ENCODE data around the gene USP47.

The USP47 gene

GRCh38 chr11:11841723-11842420, at the start of gene USP47:
USP47 (plus strand) TSS chr11:11841972; CDS start chr11:11842186, 214 bp downstream.
- TF ChIP-seq CTCF (IDR thresholded peaks at IDR 0.05; ENCODE audit: borderline replicate concordance, extremely low read depth, low read length, poor library complexity, severe bottlenecking) = no peak
- TF ChIP-seq EZH2 (IDR thresholded peaks at IDR 0.05; ENCODE audit: borderline replicate concordance, low read depth, low read length, severe bottlenecking) = no peak
- ATAC-seq (ENCODE audit: insufficient read depth, low read depth) = peak; percentile 83
- peak within 1 kb of the TSS; percentile 78 for H3K27ac ChIP-seq (ENCODE audit: low read length)
- peak within 1 kb of the TSS; percentile 100 for H2AFZ ChIP-seq (ENCODE audit: low read depth, low read length)
- H3K4me2 ChIP-seq (ENCODE audit: insufficient read depth, low read length) = peak within 1 kb of the TSS; percentile 70
- H3K9me3 ChIP-seq (ENCODE audit: insufficient read depth, low read length, severe bottlenecking) = no peaks in the 10 kb centered on the region
- H3K79me2 ChIP-seq (ENCODE audit: insufficient read depth, low read length) = peaks cover 51% of the 10 kb centered on the region
- DNase-seq = peak; percentile 91
- H3K27me3 ChIP-seq (ENCODE audit: insufficient read depth, low read length, poor library complexity) = no peaks in the 10 kb centered on the region
- H3K4me3 ChIP-seq (ENCODE audit: low read depth in 1 of 2, low read length in 2 of 2) = peak within 1 kb of the TSS; percentile 76 to 82
- H4K20me1 ChIP-seq (ENCODE audit: insufficient read depth, low read length) = peaks cover 30% of the 10 kb centered on the region; the same call in 1 of the 2 replicates
- no peaks in the 10 kb centered on the region for H3K36me3 ChIP-seq (ENCODE audit: insufficient read depth, low read length)
- peak within 1 kb of the TSS; percentile 94 for H3K9ac ChIP-seq (ENCODE audit: low read depth, low read length)
- H3K4me1 ChIP-seq (ENCODE audit: insufficient read depth, low read length) = peaks cover 37% of the 10 kb centered on the region

GRCh38 chr11:11793073-11793472, 48.7 kb upstream of the USP47 start:
- no peaks in the 10 kb centered on the region for H3K9me3 ChIP-seq (ENCODE audit: insufficient read depth, low read length, severe bottlenecking)
- no peak for TF ChIP-seq CTCF (IDR thresholded peaks at IDR 0.05; ENCODE audit: borderline replicate concordance, extremely low read depth, low read length, poor library complexity, severe bottlenecking)
- TF ChIP-seq EZH2 (IDR thresholded peaks at IDR 0.05; ENCODE audit: borderline replicate concordance, low read depth, low read length, severe bottlenecking) = no peak
- H3K36me3 ChIP-seq (ENCODE audit: insufficient read depth, low read length) = no peaks in the 10 kb centered on the region
- H3K27me3 ChIP-seq (ENCODE audit: insufficient read depth, low read length, poor library complexity) = peaks cover 22% of the 10 kb centered on the region
- ATAC-seq (ENCODE audit: insufficient read depth, low read depth) = no peak
- no peak overlapping the region for H3K4me3 ChIP-seq (ENCODE audit: low read depth in 1 of 2, low read length in 2 of 2)
- DNase-seq = no peak
- no peak overlapping the region for H3K4me2 ChIP-seq (ENCODE audit: insufficient read depth, low read length)
- H3K27ac ChIP-seq (ENCODE audit: low read length) = no peak overlapping the region
- H4K20me1 ChIP-seq (ENCODE audit: insufficient read depth, low read length) = no peaks in the 10 kb centered on the region
- no peak overlapping the region for H3K9ac ChIP-seq (ENCODE audit: low read depth, low read length)
- no peaks in the 10 kb centered on the region for H3K79me2 ChIP-seq (ENCODE audit: insufficient read depth, low read length)
- no peaks in the 10 kb centered on the region for H3K4me1 ChIP-seq (ENCODE audit: insufficient read depth, low read length)
- H2AFZ ChIP-seq (ENCODE audit: low read depth, low read length) = no peak overlapping the region

- Histone ChIP-seq H3K27me3 (ENCODE audit: insufficient read depth, low read length, poor library complexity) (peaks cover 20% of the 10 kb centered on the region), H3K4me1 (ENCODE audit: insufficient read depth, low read length) (no peaks in the 10 kb centered on the region), H3K9me3 (ENCODE audit: insufficient read depth, low read length, severe bottlenecking) (no peaks in the 10 kb centered on the region), H3K4me3 (ENCODE audit: low read depth in 1 of 2, low read length in 2 of 2) (no peak overlapping the region), H3K79me2 (ENCODE audit: insufficient read depth, low read length) (no peaks in the 10 kb centered on the region), H2AFZ (ENCODE audit: low read depth, low read length) (no peak overlapping the region), H3K36me3 (ENCODE audit: insufficient read depth, low read length) (no peaks in the 10 kb centered on the region), H3K4me2 (ENCODE audit: insufficient read depth, low read length) (no peak overlapping the region), H4K20me1 (ENCODE audit: insufficient read depth, low read length) (no peaks in the 10 kb centered on the region), H3K9ac (ENCODE audit: low read depth, low read length) (no peak overlapping the region), H3K27ac (ENCODE audit: low read length) (no peak overlapping the region)
- TF ChIP-seq CTCF (IDR thresholded peaks at IDR 0.05; ENCODE audit: borderline replicate concordance, extremely low read depth, low read length, poor library complexity, severe bottlenecking) (peak; percentile 93), EZH2 (IDR thresholded peaks at IDR 0.05; ENCODE audit: borderline replicate concordance, low read depth, low read length, severe bottlenecking) (no peak)
- ATAC-seq (ENCODE audit: insufficient read depth, low read depth) (peak; percentile 97), DNase-seq (peak; percentile 77)
Measured at GRCh38 chr11:11798586-11799438, 43.0 kb upstream of the USP47 start.
